NK-92 (cell line): ENCODE measurements around the gene EXTL1.

Experiments
- DNase-seq: peaks from one replicate; lab custom pipeline; 2025; ENCODE audit not compliant: unreplicated experiment; lab: John Stamatoyannopoulos, UW

EXTL1 gene

GRCh38 chr1:25996966-25997827 lies 24.4 kb upstream of the EXTL1 start:
- no peak for DNase-seq

DNA sequence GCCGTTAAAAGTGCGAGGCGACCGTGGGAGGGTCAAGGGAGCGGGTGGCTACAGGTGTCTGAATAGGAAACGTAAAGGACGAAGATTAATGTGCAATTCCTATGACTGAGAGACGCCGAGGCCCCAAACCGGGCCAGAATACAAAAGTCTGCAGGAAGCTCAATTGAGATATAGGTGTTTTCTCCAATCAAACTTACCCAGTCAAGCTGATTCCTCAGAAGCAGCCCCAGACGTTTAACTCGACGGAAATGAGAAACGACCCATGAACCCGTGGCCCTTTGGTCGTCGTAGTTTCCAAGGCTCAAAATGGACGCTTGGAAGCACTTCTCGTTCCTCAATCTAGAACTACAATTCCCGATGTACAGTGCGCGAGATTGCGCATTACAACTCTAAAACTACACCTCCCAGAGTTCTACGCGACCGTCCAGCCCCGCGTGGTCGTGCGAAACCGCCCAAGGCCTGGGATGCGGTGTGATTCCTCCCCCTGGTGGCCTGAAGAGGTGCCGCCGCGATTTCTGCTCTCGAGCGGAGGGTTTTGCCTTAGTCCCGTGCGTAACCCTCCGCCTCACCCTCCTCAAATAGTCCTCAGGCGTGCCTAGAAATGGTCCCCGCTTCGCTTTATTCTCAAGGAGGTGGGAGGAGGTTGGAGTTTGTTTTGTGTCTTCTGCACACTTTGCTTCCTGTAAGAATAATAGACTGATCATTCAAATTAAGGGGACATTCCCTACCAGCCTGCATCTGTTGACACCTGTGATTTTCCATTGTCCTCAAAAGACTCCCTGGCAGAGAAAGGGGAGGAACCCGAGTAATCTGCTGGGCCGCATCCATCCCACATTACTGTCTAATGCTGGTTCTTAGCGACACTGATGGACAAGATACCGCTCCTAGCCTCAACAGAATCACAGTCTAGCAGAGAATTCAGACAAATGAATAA lies 23.5 kb upstream of the EXTL1 start, which contains the start of gene PAFAH2:
PAFAH2 (minus strand) TSS at position 236 of the 934 bp plus-strand sequence. CDS start 7,247 bp downstream, outside the sequence.
- DNase-seq: peak; percentile 87

- DNase-seq: no peak
These were observed 22.4 kb upstream of the EXTL1 start for GRCh38 chr1:25999041-25999800.

- DNase-seq: no peak
These were observed 18.3 kb upstream of the EXTL1 start for GRCh38 chr1:26003262-26003661.

GRCh38 chr1:26003756-26004155 lies 17.8 kb upstream of the EXTL1 start:
- DNase-seq: no peak

- no peak for DNase-seq
These were observed 16.0 kb upstream of the EXTL1 start for GRCh38 chr1:26005434-26006105.

- no peak for DNase-seq
These were observed 14.9 kb upstream of the EXTL1 start for GRCh38 chr1:26006710-26007109.

GRCh38 chr1:26009796-26010447 lies 11.7 kb upstream of the EXTL1 start:
- no peak for DNase-seq

GRCh38 chr1:26010825-26011224 lies 10.8 kb upstream of the EXTL1 start:
- no peak for DNase-seq

DNA sequence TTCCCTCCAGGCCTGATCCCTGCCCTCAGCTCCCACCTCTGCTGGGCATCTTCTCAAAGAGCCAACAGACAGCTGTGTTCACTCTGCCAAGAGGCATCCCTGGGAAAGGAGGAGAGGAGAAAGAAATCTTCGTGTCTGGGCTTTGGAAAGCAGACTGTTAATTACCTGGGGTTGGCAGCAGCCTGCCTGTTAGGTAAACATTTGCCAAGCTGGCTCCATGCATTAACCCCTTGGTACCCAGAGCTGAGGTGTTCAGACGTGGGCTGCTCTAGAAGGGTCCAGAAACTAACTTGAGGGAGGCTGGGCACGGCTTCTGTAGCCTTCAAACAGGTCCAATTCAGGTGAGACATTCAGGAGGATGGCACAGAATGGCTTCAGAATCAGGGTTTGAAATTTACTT lies 8.7 kb upstream of the EXTL1 start:
- DNase-seq: no peak

DNA sequence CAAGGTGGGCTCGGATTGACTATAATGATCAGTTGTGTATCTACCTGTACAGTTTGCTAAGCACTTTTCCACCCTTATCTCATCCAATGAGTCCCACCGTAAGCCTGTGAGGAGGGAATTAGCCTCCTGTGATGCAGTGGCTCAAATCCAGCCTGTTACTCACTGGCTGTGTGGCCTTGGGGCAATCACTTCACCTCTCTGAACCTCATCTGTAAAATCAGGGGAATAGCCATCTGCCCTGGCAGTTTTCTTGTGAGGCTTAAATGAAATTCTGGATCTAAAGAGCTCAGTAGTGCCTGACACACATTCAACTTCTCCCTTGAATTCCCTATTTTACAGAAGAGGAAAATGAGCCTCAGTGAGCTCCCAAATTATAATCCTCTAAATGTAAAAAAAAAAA lies 7.4 kb upstream of the EXTL1 start:
- no peak for DNase-seq

- no peak for DNase-seq
These were observed 6.2 kb upstream of the EXTL1 start for GRCh38 chr1:26015358-26015757.

GRCh38 chr1:26016258-26016952 lies 5.2 kb upstream of the EXTL1 start:
- DNase-seq: no peak

DNA sequence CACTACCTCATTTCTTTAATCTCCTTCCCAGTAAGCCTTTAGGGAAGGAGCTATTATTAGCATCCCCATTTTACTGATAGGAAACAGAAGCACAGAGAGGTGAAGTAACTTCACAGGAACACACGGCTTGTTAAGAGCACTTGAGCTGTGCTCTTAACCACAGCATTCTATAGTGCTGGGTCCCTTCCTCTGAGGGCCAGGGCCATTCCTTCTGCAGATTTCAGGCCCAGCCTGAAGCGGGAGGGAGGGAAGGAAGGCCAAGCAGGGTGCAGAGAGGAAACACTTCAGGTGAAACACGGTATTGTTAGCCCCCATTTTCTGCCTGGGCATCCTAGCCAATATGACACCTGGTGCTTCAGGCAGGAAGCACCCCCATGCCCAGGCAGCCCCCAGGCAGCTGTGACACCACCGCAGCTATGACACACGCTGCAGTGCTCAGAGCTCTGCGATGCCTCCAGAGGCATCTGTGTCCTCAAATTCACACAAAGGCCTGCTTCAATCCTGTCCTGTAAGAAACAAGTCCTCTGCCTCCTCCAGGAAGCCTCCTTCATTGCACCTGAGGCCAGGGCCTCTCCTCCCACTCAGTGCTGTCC lies 4.5 kb upstream of the EXTL1 start:
- no peak for DNase-seq

DNA sequence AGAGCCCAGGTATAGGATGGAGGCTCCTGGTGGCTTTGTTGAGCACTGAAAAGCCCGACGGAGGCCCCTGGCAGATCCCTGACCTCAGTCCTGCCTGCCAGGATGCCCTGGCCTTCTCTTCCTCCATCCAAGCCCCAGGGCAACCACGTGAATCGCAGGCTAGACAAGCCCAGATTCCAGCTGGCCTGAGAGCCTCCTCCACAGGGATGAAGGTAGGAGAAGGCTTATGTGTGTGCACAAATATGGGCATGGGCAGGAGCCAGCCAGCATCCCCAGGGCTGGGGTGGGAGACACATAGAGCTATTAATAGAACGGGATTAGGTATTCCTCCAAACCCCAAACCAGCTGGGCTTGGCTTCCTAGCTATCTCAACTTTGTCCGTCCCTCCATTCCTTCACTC lies 4.0 kb upstream of the EXTL1 start:
- DNase-seq: no peak

- no peak for DNase-seq
These were observed 1.8 kb upstream of the EXTL1 start for GRCh38 chr1:26019641-26020315.

- no peak for DNase-seq
These were observed 1.2 kb upstream of the EXTL1 start for GRCh38 chr1:26020330-26020768.

DNA sequence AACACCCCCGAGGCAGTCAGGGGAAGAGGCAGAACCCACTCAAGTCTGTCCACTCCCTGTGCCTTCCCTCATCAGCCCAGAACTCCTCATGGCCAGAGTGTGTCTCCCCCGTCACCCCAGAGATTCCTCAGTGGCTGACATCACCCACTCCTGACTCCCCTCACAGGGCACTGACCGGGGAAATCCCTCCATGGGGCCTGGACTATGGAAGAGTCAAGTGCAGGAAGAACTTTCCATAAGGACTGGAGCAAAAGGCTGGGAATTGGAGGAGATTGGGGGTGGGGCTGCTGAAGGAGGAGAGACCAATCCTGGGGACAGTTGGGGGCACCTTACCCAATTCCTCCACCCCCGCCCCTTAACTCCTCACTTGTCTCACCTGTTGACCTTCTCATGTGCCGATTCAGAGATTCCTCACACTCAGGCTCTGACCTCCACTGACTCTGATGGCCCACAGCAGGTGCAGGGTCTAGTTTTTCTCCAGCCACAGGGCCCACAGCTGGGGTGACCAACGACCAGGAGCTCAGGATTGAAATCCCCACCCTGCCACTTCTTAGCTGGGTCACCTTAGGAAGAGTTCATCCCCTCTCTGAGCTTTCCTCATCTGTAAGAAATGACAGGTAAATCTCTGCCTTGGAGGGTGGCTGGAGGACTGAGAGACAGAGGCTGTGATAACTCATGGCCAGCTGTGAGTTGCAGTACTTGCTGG lies 481 bp upstream of the EXTL1 start:
- DNase-seq: no peak
